Common myeloid progenitor, CD34-positive (primary cell): ENCODE data around the gene CPD.

ENCODE experiments used
- CTCF ChIA-PET: fragments of 350-600 bp; sonication (Branson Sonifier 250); formaldehyde crosslinking; loops from one replicate; lab custom pipeline; 2021; ENCODE audit warnings: antibody characterized with exemption; lab: Charles Lee
- POLR2A ChIA-PET: fragments of 350-600 bp; sonication (Branson Sonifier 250); formaldehyde crosslinking; loops from one replicate; lab custom pipeline; 2021; ENCODE audit warnings: antibody characterized with exemption; lab: Charles Lee
- DNase-seq, 3 donors: peaks; one replicate each; pipeline versions ENCODE4 v3.0.0 to v3.0.0-alpha.2; 2013
- H3K27ac ChIP-seq, 2 experiments: 1 replicate in 1 of 2; 2 replicates in 1 of 2; pipeline ENCODE4 v1.7.0; 2013; ENCODE audit warnings: inconsistent platforms in 2 of 2, low read length in 2 of 2, mild to moderate bottlenecking in 2 of 2, low read depth in 1 of 2, moderate library complexity in 1 of 2; ENCODE audit not compliant: severe bottlenecking in 2 of 2, insufficient read depth in 1 of 2, poor library complexity in 1 of 2
- H3K27me3 ChIP-seq, 5 experiments: replicated peaks in 2 of 5; 1 replicate in 3 of 5; 2 replicates in 2 of 5; pipeline versions ENCODE4 v1.6.1 to v1.7.0; 2013; ENCODE audit warnings: low read length in 4 of 5, mild to moderate bottlenecking in 2 of 5, moderate library complexity in 2 of 5, inconsistent platforms in 1 of 5; ENCODE audit not compliant: insufficient read depth in 5 of 5, control insufficient read depth in 4 of 5
- H3K36me3 ChIP-seq, 4 experiments: 1 replicate in 2 of 4; 2 replicates in 2 of 4; pipeline versions ENCODE4 v1.6.1 to v1.7.0; 2013; ENCODE audit warnings: low read length in 3 of 4, control low read depth in 1 of 4, mild to moderate bottlenecking in 1 of 4; ENCODE audit not compliant: control insufficient read depth in 4 of 4, insufficient read depth in 4 of 4
- H3K4me1 ChIP-seq, 4 experiments: 1 replicate in 3 of 4; 2 replicates in 1 of 4; pipeline versions ENCODE4 v1.6.1 to v1.7.1; 2013; ENCODE audit warnings: low read length in 3 of 4, mild to moderate bottlenecking in 3 of 4, control low read depth in 1 of 4, inconsistent platforms in 1 of 4, moderate library complexity in 1 of 4; ENCODE audit not compliant: control insufficient read depth in 4 of 4, insufficient read depth in 4 of 4; ENCODE audit errors: control extremely low read depth in 1 of 4
- H3K4me3 ChIP-seq, 7 experiments: 1 replicate in 4 of 7; 2 replicates in 3 of 7; pipeline versions ENCODE4 v1.5.1 to v1.7.0; 2013; ENCODE audit warnings: mild to moderate bottlenecking in 7 of 7, low read length in 6 of 7, moderate library complexity in 6 of 7, inconsistent platforms in 2 of 7, low read depth in 2 of 7, control low read depth in 1 of 7; ENCODE audit not compliant: insufficient read depth in 4 of 7, control insufficient read depth in 1 of 7; ENCODE audit errors: extremely low read depth in 1 of 7
- H3K9me3 ChIP-seq, 5 experiments: 1 replicate in 4 of 5; 2 replicates in 1 of 5; pipeline versions ENCODE4 v1.6.1 to v1.7.1; 2013; ENCODE audit warnings: low read length in 4 of 5, mild to moderate bottlenecking in 2 of 5, inconsistent platforms in 1 of 5, low read depth in 1 of 5, moderate library complexity in 1 of 5; ENCODE audit not compliant: control insufficient read depth in 4 of 5, insufficient read depth in 2 of 5; ENCODE audit errors: control extremely low read depth in 1 of 5
- WGBS: methylation state at CpG from one replicate; pipeline ENCODE4 v1.1.5; 2013; ENCODE audit not compliant: insufficient coverage; 5-methylcytosine and 5-hydroxymethylcytosine counted together

CPD gene

DNA sequence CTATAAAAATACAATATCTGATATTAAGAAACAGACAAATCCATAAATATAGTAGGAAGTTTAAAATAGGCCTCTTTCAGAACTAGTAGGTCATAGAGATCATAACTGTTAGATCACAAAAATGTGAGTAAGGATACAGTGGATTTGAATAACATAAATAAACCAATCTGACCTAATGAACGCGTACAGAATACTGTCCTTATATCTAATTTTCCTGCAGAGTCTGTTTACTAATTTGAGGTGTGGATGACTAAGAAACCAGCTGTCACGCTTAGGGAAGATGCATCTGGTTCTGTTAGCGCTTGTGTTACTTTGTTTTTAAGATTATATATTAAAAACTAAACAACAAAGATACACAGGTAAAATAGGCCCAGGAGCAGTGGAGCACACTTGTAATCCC lies 14.8 kb downstream of the CPD start:
- ChIA-PET CTCF (interaction anchor here (0.9 kb wide), 1 partner anchor 12 kb away, joined by 3 read pairs; no protein-coding TSS in a partner anchor), POLR2A (no interaction called here)
- H3K4me3 ChIP-seq = no peak overlapping the region
- DNase-seq = no peak
- H3K27ac ChIP-seq = no peak overlapping the region
- no peaks in the 10 kb centered on the region for H3K9me3 ChIP-seq
- peaks cover 3 to 7% (median 4%) of the 10 kb centered on the region in 4 experiments for H3K36me3 ChIP-seq
- no peaks in the 10 kb centered on the region for H3K4me1 ChIP-seq
- H3K27me3 ChIP-seq = no peaks in the 10 kb centered on the region
- WGBS = no CpG with 5 or more reads among the region's 4 CpGs

GRCh38 chr17:30393911-30394867 lies 15.5 kb downstream of the CPD start:
- H3K9me3 ChIP-seq = no peaks in the 10 kb centered on the region
- WGBS = 87% methylated on average over 4 of the region's 6 CpGs
- CTCF ChIA-PET = interaction anchor here (0.6 to 0.9 kb wide), 2 partner anchors 11 to 1484 kb away, joined by 3 to 4 read pairs; no protein-coding TSS in a partner anchor
- POLR2A ChIA-PET = interaction anchor here (0.6 kb wide), 1 partner anchor 88 kb away, joined by 5 read pairs; no protein-coding TSS in a partner anchor
- no peaks in the 10 kb centered on the region for H3K4me1 ChIP-seq
- H3K36me3 ChIP-seq = peaks cover 3 to 6% (median 4%) of the 10 kb centered on the region in 4 experiments
- no peaks in the 10 kb centered on the region for H3K27me3 ChIP-seq
- DNase-seq = no peak
- no peak overlapping the region for H3K27ac ChIP-seq
- no peak overlapping the region for H3K4me3 ChIP-seq

DNA sequence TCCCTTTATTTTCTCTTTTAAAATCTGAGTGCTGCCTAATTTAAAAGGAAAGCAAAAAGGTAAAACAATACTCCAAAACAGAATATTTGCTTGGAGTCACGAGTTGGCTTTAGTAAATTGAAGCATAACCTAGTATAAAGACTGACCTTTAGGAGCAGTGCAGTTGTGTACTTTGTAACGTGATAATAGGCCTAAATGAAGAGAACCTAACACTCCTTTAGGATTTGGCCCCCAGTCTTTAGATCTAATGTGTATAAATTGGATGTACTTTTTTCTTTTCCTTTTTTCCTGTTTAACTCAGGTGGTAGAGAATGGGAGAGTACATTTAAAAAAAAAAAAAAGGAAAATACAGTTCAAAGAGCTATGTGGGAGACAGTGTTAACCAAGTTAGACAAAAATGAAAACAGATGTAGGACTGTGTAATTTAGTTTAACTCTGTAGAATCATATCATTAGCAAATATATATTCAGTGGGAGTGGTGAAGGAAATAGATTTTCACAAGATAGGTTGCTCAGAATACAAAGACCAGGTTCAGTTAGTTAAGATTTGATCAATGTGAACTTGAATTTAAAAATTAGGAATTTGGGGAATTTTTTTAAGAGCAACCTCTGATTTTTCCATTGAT lies 16.8 kb downstream of the CPD start:
- Histone ChIP-seq H3K4me3 (no peak overlapping the region), H3K27ac (no peak overlapping the region), H3K27me3 (no peaks in the 10 kb centered on the region), H3K4me1 (no peaks in the 10 kb centered on the region), H3K9me3 (no peaks in the 10 kb centered on the region), H3K36me3 (peaks cover 0 to 7% (median 2%) of the 10 kb centered on the region in 4 experiments)
- ChIA-PET CTCF (interaction anchor here (1.0 kb wide), 1 partner anchor 10 kb away, joined by 3 read pairs; no protein-coding TSS in a partner anchor), POLR2A (no interaction called here)
- WGBS = no CpG with 5 or more reads among the region's 2 CpGs
- DNase-seq = no peak

DNA sequence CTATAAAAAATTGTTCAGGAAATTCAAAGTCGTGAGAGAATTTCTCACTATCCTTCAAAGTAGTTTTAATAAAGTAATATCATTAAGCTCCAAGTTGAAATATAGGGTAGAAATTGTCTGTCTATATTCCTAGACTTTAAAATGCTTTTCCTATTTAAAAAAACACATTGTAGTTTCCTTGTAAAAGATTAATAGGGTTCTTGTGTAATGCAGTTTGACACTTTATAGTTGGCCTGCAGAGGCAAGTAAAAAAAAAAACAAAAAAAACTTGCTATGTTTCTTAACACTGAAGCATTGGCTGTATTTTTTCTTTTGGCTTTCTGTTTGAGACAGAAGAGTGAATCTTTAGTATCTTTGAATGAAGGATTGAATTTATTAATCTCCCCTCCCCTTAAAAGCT lies 17.4 kb downstream of the CPD start:
- ChIA-PET CTCF (interaction anchor here (1.0 kb wide), 1 partner anchor 10 kb away, joined by 3 read pairs; no protein-coding TSS in a partner anchor), POLR2A (no interaction called here)
- no peaks in the 10 kb centered on the region for H3K27me3 ChIP-seq
- no peak overlapping the region for H3K27ac ChIP-seq
- no CpG with 5 or more reads among the region's 1 CpG for WGBS
- DNase-seq = no peak
- H3K4me3 ChIP-seq = no peak overlapping the region
- no peaks in the 10 kb centered on the region for H3K9me3 ChIP-seq
- no peaks in the 10 kb centered on the region for H3K4me1 ChIP-seq
- peaks cover 0 to 7% (median 2%) of the 10 kb centered on the region in 4 experiments for H3K36me3 ChIP-seq

- ChIA-PET CTCF (no interaction called here), POLR2A (no interaction called here)
- no peaks in the 10 kb centered on the region for H3K27me3 ChIP-seq
- no peak for DNase-seq
- 100% methylated on average over 1 of the region's 4 CpGs for WGBS
- peaks cover 0 to 5% (median 2%) of the 10 kb centered on the region in 4 experiments for H3K36me3 ChIP-seq
- H3K4me3 ChIP-seq = no peak overlapping the region
- no peak overlapping the region for H3K27ac ChIP-seq
- H3K9me3 ChIP-seq = no peaks in the 10 kb centered on the region
- H3K4me1 ChIP-seq = no peaks in the 10 kb centered on the region
These were observed 17.9 kb downstream of the CPD start for GRCh38 chr17:30396612-30397011.

DNA sequence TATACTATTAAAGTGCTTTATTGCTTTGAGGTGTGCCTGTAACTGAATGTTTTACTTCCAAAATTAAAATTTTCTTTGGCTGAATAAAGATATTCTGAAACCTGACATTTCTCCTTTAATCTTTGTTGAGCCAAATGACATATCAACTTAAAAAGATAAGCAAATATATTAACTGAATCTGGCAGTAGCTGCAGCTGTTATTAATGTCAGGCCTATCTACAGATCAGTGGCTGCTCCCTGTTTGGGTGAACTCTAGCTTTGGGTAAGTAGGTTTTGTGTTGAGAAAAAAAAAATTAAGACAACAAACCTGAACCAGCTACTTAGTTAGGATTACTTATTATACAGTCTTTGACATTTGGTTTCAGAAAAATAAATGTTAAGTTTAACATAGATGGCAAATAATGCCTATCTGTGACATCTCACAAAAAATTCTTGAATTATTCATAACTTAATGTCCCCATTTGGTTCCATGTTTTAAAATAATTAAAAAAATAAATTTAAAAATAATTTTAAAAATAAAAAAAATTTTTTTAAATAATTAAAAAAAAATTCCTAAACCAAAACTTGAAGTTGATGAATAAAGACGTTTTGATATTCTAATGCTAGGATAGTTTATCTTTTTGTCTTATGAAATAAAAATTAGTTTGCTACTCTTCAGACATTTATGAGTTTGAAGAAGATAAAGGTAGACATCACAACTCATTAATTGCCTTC lies 19.8 kb downstream of the CPD start:
- CTCF ChIA-PET = no interaction called here
- H3K27me3 ChIP-seq = no peaks in the 10 kb centered on the region

More for the DNA sequence above, 19.8 kb downstream of the CPD start:
- Histone ChIP-seq H3K36me3 (peaks cover 1 to 5% (median 4%) of the 10 kb centered on the region in 4 experiments), H3K4me1 (no peaks in the 10 kb centered on the region), H3K4me3 (no peak overlapping the region), H3K9me3 (peaks cover 0 to 5% (median 0%) of the 10 kb centered on the region in 5 experiments), H3K27ac (no peak overlapping the region)
- no CpG with 5 or more reads among the region's 1 CpG for WGBS
- DNase-seq = no peak
- POLR2A ChIA-PET = no interaction called here
